NCI-H1436 (cell line): ENCODE data around the gene PTPN22.

Experiments used
- DNase-seq: peaks from one replicate; lab custom pipeline; 2025; lab: John Stamatoyannopoulos, UW

Gene PTPN22

GRCh38 chr1:113850127-113850796, 21.2 kb downstream of the PTPN22 start:
- DNase-seq, result no peak

GRCh38 chr1:113849072-113849471, 22.4 kb downstream of the PTPN22 start:
- no peak for DNase-seq

GRCh38 chr1:113846391-113847035, 25.0 kb downstream of the PTPN22 start:
- DNase-seq, result no peak

- DNase-seq, result no peak
Observed at GRCh38 chr1:113836534-113836933, 35.0 kb downstream of the PTPN22 start.

DNA sequence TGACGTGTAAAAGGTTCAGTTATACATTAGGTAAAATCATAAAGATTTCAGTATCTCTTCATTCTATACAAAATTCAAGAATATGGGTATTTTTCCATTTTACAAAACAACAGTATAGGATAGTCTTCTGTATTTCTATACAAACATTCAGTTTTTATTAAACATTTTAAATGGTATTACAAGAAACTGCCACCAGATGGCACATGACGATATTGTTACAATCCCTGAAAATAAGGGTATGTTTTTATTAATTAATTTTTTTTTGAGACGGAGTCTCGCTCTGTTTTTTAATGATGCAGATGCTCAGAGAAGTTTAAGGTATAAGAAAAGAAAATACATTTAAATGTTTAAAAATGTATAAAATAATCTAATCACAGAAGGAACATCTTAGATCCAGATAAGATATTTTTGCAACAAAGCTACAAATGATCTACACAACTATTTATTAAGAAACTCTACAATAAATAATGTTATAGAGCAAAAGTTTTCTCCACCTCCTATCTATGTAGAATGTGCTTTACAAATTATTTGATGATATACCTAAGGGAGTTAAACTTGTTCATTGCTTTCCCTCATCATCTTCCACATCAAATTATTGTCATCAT, 35.7 kb downstream of the PTPN22 start:
- peak; percentile 26 for DNase-seq

GRCh38 chr1:113834716-113835115, 36.8 kb downstream of the PTPN22 start:
- no peak for DNase-seq

- DNase-seq, result no peak
Observed at GRCh38 chr1:113830039-113830438, 41.5 kb downstream of the PTPN22 start.

- no peak for DNase-seq
Observed at GRCh38 chr1:113821916-113822315, 49.6 kb downstream of the PTPN22 start.

- DNase-seq, result no peak
Observed at GRCh38 chr1:113818578-113818977, 52.9 kb downstream of the PTPN22 start.

DNA sequence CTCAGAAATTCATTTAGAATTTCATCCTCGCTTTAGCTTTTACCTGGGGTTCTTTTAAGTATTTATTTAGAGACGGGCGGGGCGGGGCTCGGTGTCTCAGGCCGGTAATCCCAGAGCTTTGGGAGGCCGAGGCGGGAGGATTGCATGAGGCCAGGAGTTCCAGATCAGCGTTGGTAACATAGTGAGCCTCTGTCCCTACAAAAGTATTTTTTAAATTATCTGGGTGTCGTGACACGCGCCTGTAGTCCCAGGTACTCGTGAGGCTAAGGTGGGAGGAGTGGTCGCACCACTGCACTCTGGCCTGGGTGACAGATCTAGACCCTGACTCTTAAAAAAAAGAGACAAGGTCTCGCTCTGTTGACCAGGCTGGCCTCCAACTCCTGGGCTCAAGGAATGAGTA, 58.3 kb downstream of the PTPN22 start:
- DNase-seq, result no peak

GRCh38 chr1:113812661-113813135, 58.8 kb downstream of the PTPN22 start:
- DNase-seq, result no peak

DNA sequence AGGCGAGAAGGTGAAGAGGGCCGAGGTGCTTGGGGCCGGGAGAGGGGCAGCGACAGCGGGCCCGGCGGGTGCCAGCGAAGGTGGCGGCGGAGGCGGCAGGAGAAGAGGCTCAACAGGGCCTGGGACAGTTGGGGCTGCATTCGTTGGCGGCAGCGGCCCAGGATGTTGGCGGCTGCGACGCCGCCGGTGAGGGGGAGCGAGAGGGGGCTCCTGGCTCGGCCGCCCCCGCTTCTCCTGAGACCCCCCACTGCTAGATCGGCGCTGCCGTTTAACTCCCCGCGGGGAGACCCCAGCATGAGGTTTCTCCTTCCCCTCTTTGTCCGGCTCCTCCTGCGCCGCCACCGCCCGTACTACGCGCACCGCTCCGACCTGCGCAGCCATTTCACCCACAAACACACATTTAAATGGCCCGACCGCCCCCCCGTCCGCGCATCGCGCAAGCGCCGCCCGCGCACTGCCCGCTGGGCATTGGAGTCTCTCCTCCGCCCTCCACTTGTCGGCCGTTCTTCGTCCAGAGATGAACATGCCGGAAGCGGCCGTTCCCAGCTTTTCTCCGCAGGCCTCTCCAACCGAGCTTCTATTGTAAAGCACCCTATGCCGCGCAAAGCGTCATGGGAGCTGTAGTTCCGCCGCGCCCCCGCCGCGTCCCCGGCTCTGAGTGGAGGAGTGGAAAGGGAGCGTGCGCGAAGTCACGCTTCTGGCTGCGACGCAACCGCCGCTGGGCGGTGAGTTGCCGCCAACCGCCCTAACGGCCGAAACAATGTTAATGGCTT, 59.4 kb downstream of the PTPN22 start, which contains the start of gene RSBN1:
RSBN1 (minus strand) TSS at position 589 of the 773 bp plus-strand sequence; CDS start at position 525, 64 bp downstream.
- DNase-seq, result peak; percentile 98

GRCh38 chr1:113811156-113811887, 60.2 kb downstream of the PTPN22 start:
- DNase-seq, result no peak

- DNase-seq, result no peak
Observed at GRCh38 chr1:113809670-113810602, 61.6 kb downstream of the PTPN22 start.

DNA sequence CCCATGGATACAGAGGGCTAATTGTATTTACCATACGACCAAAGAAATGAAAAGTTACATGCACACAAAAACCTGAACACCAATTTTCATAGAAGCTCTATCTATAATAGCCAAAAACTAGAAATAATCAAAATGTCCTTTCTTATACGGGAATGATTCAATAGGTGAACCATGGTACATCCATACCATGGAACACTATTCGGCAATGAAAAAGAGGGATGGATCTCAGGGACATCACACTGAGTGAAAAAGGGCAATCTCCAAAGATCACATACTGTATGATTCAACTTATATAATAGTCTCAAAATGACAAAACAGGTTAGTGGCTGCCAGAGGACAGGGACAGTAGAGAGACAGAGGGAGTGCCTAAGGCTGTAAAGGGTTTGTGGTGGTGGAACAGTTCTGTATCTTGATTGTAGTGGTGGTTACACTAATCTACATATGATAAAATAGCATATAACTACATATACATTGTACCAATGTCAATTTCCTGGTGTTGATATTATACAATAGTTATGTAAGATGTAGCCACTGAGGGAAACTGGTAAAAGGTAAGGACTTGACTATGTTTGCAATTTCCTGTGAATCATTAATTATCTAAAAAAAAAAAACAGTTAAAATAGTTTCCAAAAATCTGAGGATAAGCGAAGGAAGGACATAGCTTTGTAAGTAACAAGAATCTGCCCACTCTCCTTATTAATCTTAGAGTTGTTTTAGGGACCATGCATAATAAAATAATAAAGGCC, 62.9 kb downstream of the PTPN22 start:
- DNase-seq, result no peak

GRCh38 chr1:113805639-113806038, 65.9 kb downstream of the PTPN22 start:
- DNase-seq, result no peak

DNA sequence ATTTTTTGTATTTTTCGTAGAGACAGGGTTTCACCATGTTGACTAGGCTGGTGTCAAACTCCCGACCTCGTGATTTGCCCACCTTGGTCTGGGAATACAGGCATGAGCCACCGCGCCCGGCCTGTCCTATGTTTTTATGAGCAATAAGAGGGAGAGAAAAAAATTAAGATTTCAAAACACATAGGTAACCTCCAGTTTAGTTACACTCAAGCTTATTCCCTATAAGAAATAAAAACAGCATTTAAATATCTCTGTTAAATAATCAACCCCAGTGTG, 66.3 kb downstream of the PTPN22 start:
- DNase-seq, result no peak

GRCh38 chr1:113804421-113805255, 66.9 kb downstream of the PTPN22 start:
- no peak for DNase-seq

DNA sequence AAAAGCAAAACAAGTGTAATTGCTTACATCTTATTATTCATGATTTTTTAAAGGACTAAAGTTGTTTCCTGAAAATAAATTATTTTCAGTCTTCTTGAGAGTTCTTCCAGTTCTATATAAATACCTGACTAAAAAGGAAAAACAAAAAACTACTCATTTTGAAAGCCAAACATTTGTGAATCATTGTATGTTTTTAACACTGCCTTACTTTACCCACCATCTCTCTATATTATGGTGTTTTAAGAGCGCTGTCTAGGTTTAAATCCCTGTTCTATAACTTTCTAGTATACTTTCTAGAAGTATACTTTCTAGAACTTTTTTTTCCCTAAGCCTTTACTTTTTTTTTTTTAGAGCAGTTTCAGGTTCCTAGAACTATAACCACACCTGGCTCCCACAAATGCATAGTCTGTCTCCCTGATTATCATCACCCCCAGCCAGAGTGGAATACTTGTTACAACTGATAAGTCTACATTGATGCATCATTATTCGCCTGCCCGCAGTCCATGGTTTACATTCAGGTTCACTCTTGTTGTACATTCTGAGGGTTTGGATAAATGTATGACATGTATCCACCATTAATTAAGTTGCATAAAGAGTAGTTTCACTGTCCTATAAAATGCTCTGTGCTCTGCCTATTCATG, 69.0 kb downstream of the PTPN22 start:
- DNase-seq, result no peak
